A549 (cell line): ENCODE results near the gene SEMA4D. TPM values are rescaled to one million over a fixed set of nuclear protein-coding genes. Genes with fewer than 3 reads are reported as not detected.

Experiments
- ATAC-seq, 2 experiments: fragments of 200-7000 bp in 1 of 2; fragments of >200 bp in 1 of 2; cut with Nextera tagmentation in 1 of 2; cut with Tn5 transposase in 1 of 2; 3 replicates each; pipeline versions ENCODE4 v1.8.0 to v1.9.1; 2018 to 2020; ENCODE audit warnings: mild to moderate bottlenecking in 1 of 2, moderate library complexity in 1 of 2
- CTCF ChIA-PET: fragments of 300-600 bp; sonication (Branson Sonifier 250); formaldehyde crosslinking; extraction: SDS; loops from one replicate; lab custom pipeline; 2021; ENCODE audit warnings: antibody characterized with exemption, inconsistent platforms; lab: Yijun Ruan, JAX
- POLR2A ChIA-PET: fragments of 350-600 bp; formaldehyde crosslinking; extraction: SDS; loops from one replicate; lab custom pipeline; 2021; ENCODE audit warnings: antibody characterized with exemption, inconsistent platforms; lab: Yijun Ruan, JAX
- DNase-seq, 2 experiments: peaks; one replicate each; pipeline versions ENCODE4 v3.0.0 to v3.0.0-alpha.2; 2011 to 2016; ENCODE audit warnings: low read depth in 1 of 2, low spot score in 1 of 2
- FAIRE-seq: peaks from 2 replicates; lab custom pipeline; 2011; peaks lifted over from hg19 to GRCh38; lab: Jason Lieb, UNC
- H3K27ac ChIP-seq, 2 experiments: fragments of >200 bp; sonication (Bioruptor Twin); formaldehyde crosslinking; 3 replicates each; pipeline ENCODE4 v1.5.1; 2016 to 2017
- H3K4me1 ChIP-seq: fragments of >200 bp; sonication (Bioruptor Twin); formaldehyde crosslinking; 3 replicates; pipeline ENCODE4 v1.6.1; 2016
- H3K4me2 ChIP-seq: fragments of >200 bp; sonication (Bioruptor Twin); formaldehyde crosslinking; 3 replicates; pipeline ENCODE4 v1.6.1; 2016
- H3K4me3 ChIP-seq: fragments of >200 bp; sonication (Bioruptor Twin); formaldehyde crosslinking; 3 replicates; pipeline ENCODE4 v1.5.1; 2016
- H3K9me3 ChIP-seq: fragments of >200 bp; sonication (Bioruptor Twin); formaldehyde crosslinking; 3 replicates; pipeline ENCODE4 v1.6.1; 2016
- ATOH8 ChIP-seq: fragments of 250-450 bp; sonication (Bioruptor Pico); IDR thresholded peaks from 2 replicates; pipeline ENCODE4 v1.5.0; 2020; ENCODE audit warnings: low read depth, mild to moderate bottlenecking, moderate library complexity
- CBX2 ChIP-seq: fragments of 200-600 bp; sonication (generic); IDR thresholded peaks from 2 replicates; pipeline ENCODE4 v1.6.1; 2016; ENCODE audit warnings: low read depth, mild to moderate bottlenecking, borderline replicate concordance
- CBX8 ChIP-seq: fragments of 200-600 bp; sonication (generic); IDR thresholded peaks from 2 replicates; pipeline ENCODE4 v1.6.1; 2016
- CEBPB ChIP-seq, 2 experiments: fragments of >200 bp in 1 of 2; sonication (Bioruptor Twin) in 1 of 2; formaldehyde crosslinking in 1 of 2; IDR thresholded peaks; 2 replicates each; pipeline ENCODE4 v1.6.1; 2012 to 2016
- CHD4 ChIP-seq: fragments of 200-600 bp; sonication (generic); IDR thresholded peaks from 2 replicates; pipeline ENCODE4 v1.6.1; 2016; ENCODE audit warnings: antibody characterized with exemption, mild to moderate bottlenecking, borderline replicate concordance
- CTCF ChIP-seq: fragments of >200 bp; sonication (Bioruptor Twin); formaldehyde crosslinking; IDR thresholded peaks from 3 replicates; pipeline ENCODE4 v1.5.1; 2016
- ELK1 ChIP-seq: fragments of 150-350 bp; IDR thresholded peaks from 2 replicates; pipeline ENCODE4 v1.6.1; 2014; ENCODE audit warnings: low read depth, mild to moderate bottlenecking, low read length
- EP300 ChIP-seq, 2 experiments: fragments of >200 bp; sonication (Bioruptor Twin); formaldehyde crosslinking; IDR thresholded peaks; 2 replicates in 1 of 2; 3 replicates in 1 of 2; pipeline ENCODE4 v1.6.1; 2016 to 2017
- FOSB ChIP-seq: fragments of 250-450 bp; sonication (Bioruptor Pico); IDR thresholded peaks from 2 replicates; pipeline ENCODE4 v1.5.0; 2020; ENCODE audit warnings: mild to moderate bottlenecking, moderate library complexity
- FOSL2 ChIP-seq, 2 experiments: fragments of 450-650 bp in 1 of 2; fragments of >200 bp in 1 of 2; sonication (Bioruptor Twin) in 1 of 2; formaldehyde crosslinking; IDR thresholded peaks; 2 replicates each; pipeline versions ENCODE4 v1.5.0 to v1.6.1; 2016 to 2020; ENCODE audit warnings: mild to moderate bottlenecking in 1 of 2, moderate library complexity in 1 of 2
- FOXS1 ChIP-seq: fragments of 250-450 bp; sonication (Bioruptor Pico); IDR thresholded peaks from 2 replicates; pipeline ENCODE4 v1.5.0; 2020; ENCODE audit warnings: mild to moderate bottlenecking, moderate library complexity
- GATA3 ChIP-seq: IDR thresholded peaks from 2 replicates; pipeline ENCODE4 v1.6.1; 2012; ENCODE audit warnings: borderline replicate concordance
- HEYL ChIP-seq: fragments of 250-450 bp; sonication (Bioruptor Pico); IDR thresholded peaks from 2 replicates; pipeline ENCODE4 v1.8.0; 2021; ENCODE audit warnings: mild to moderate bottlenecking, moderate library complexity
- KDM1A ChIP-seq: fragments of 200-600 bp; sonication (generic); IDR thresholded peaks from 2 replicates; pipeline ENCODE4 v1.6.1; 2016; ENCODE audit warnings: low read depth, mild to moderate bottlenecking
- KDM5A ChIP-seq: fragments of 200-600 bp; sonication (generic); IDR thresholded peaks from 2 replicates; pipeline ENCODE4 v1.6.1; 2016; ENCODE audit warnings: antibody characterized with exemption, mild to moderate bottlenecking
- MAFK ChIP-seq: fragments of 450-650 bp; IDR thresholded peaks from 2 replicates; pipeline ENCODE4 v1.6.1; 2014; ENCODE audit not compliant: partially characterized antibody
- MAZ ChIP-seq: fragments of 150-350 bp; IDR thresholded peaks from 2 replicates; pipeline ENCODE4 v1.6.1; 2014; ENCODE audit warnings: antibody characterized with exemption, low read depth, low read length, borderline replicate concordance
- MYC ChIP-seq: IDR thresholded peaks from 2 replicates; pipeline ENCODE4 v1.6.1; 2012; ENCODE audit warnings: mild to moderate bottlenecking, inconsistent platforms, low read length, improper control_type of control experiment, borderline replicate concordance
- NPAS2 ChIP-seq: fragments of 250-450 bp; sonication (Bioruptor Pico); IDR thresholded peaks from 2 replicates; pipeline ENCODE4 v1.8.0; 2022; ENCODE audit warnings: mild to moderate bottlenecking, moderate library complexity, borderline replicate concordance
- PHF8 ChIP-seq: fragments of 200-600 bp; sonication (generic); IDR thresholded peaks from 2 replicates; pipeline ENCODE4 v1.6.1; 2016; ENCODE audit warnings: low read depth, mild to moderate bottlenecking, antibody characterized with exemption, moderate library complexity, borderline replicate concordance
- POLR2AphosphoS2 ChIP-seq: conservative IDR thresholded peaks from 2 replicates; pipeline ENCODE4 v1.6.1; 2012; ENCODE audit warnings: low read length, improper control_type of control experiment, inconsistent platforms
- RCOR1 ChIP-seq: fragments of 150-350 bp; IDR thresholded peaks from 2 replicates; pipeline ENCODE4 v1.6.1; 2014; ENCODE audit warnings: antibody characterized with exemption, low read length, low read depth
- REST ChIP-seq: fragments of 200-600 bp; sonication (generic); IDR thresholded peaks from 2 replicates; pipeline ENCODE4 v1.6.1; 2016; ENCODE audit warnings: antibody characterized with exemption, mild to moderate bottlenecking, moderate library complexity
- RNF2 ChIP-seq: fragments of 200-600 bp; sonication (generic); IDR thresholded peaks from 2 replicates; pipeline ENCODE4 v1.6.1; 2016; ENCODE audit warnings: low read depth, mild to moderate bottlenecking, antibody characterized with exemption, moderate library complexity, borderline replicate concordance
- SMC3 ChIP-seq: fragments of >200 bp; sonication (Bioruptor Twin); formaldehyde crosslinking; IDR thresholded peaks from 3 replicates; pipeline ENCODE4 v1.6.1; 2018; ENCODE audit warnings: inconsistent platforms
- SREBF2 ChIP-seq: fragments of 450-650 bp; IDR thresholded peaks from 2 replicates; pipeline ENCODE4 v1.6.1; 2014; ENCODE audit warnings: mild to moderate bottlenecking, moderate library complexity
- TP53 ChIP-seq: fragments of 250-450 bp; sonication (Bioruptor Pico); IDR thresholded peaks from 2 replicates; pipeline ENCODE4 v1.5.0; 2021; ENCODE audit warnings: mild to moderate bottlenecking, moderate library complexity
- ZC3H11A ChIP-seq: fragments of 450-650 bp; IDR thresholded peaks from 2 replicates; pipeline ENCODE4 v1.6.1; 2014; ENCODE audit warnings: antibody characterized with exemption, mild to moderate bottlenecking
- ZFP36 ChIP-seq: fragments of 450-650 bp; IDR thresholded peaks from 2 replicates; pipeline ENCODE4 v1.6.1; 2014; ENCODE audit warnings: borderline replicate concordance; ENCODE audit not compliant: partially characterized antibody
- ZSCAN20 ChIP-seq: fragments of 250-450 bp; sonication (Bioruptor Pico); IDR thresholded peaks from 2 replicates; pipeline ENCODE4 v1.8.0; 2022; ENCODE audit warnings: mild to moderate bottlenecking, moderate library complexity
- WGBS: methylation state at CpG from one replicate; pipeline ENCODE4 v1.1.6; 2017; ENCODE audit errors: missing lambda C conversion rate; 5-methylcytosine and 5-hydroxymethylcytosine counted together
- polyA plus RNA-seq, 4 experiments: library from polyadenylated mRNA; depleted of rRNA in 3 of 4; stranded (reverse); fragments of >200 nt; fragmentation: RNase III in 1 of 4; extraction: RNeasy Plus Mini Kit Qiagen cat#74134 plus additional on column Dnase treatment in 1 of 4; gene quantifications; 2 replicates in 3 of 4; 3 replicates in 1 of 4; pipeline ENCODE4 v1.2.3, GENCODE V29; 2011 to 2017

The SEMA4D gene
- polyA plus RNA-seq, 2 of the 4 experiments (the other 2 are of a cell fraction): 5.3 to 7.2 TPM

GRCh38 chr9:89442981-89443814 lies 54.7 kb downstream of the SEMA4D start:
- H3K9me3 ChIP-seq: no peaks in the 10 kb centered on the region
- WGBS: 90% methylated on average over 8 of the region's 22 CpGs
- no peak overlapping the region for H3K27ac ChIP-seq
- ATAC-seq: peak in 1 of 2 experiments; percentile 36; a peak in 2 of 6 replicates
- FAIRE-seq: no peak
- ChIA-PET POLR2A (no interaction called here), CTCF (interaction anchor here (1.2 kb wide), 1 partner anchor 35 kb away, joined by 3 read pairs; no protein-coding TSS in a partner anchor)
- no peak for DNase-seq
- no peaks in the 10 kb centered on the region for H3K4me1 ChIP-seq
- TF ChIP-seq FOSB (CRISPR knock-in tag) (no peak), POLR2AphosphoS2 (no peak), TP53 (CRISPR knock-in tag) (no peak), FOXS1 (CRISPR knock-in tag) (no peak), SMC3 (no peak), MYC (no peak), FOSL2 (IDR thresholded peaks at IDR 0.05) (no peak), FOSL2 (CRISPR knock-in tag; IDR thresholded peaks at IDR 0.05) (no peak), EP300 (IDR thresholded peaks at IDR 0.05) (no peak), ELK1 (no peak), RCOR1 (no peak), RNF2 (no peak), SREBF2 (no peak), PHF8 (no peak), HEYL (CRISPR knock-in tag) (no peak), CHD4 (no peak), KDM1A (no peak), KDM5A (no peak)
- H3K4me3 ChIP-seq: no peak overlapping the region
- H3K4me2 ChIP-seq: no peak overlapping the region

GRCh38 chr9:89442501-89442978 lies 55.4 kb downstream of the SEMA4D start:
- FAIRE-seq (no peak), ATAC-seq (no peak), DNase-seq (no peak)
- 87% methylated on average over 9 of the region's 9 CpGs for WGBS
- ChIA-PET CTCF (interaction anchor here (1.2 kb wide), 1 partner anchor 35 kb away, joined by 3 read pairs; no protein-coding TSS in a partner anchor), POLR2A (no interaction called here)
- no peak overlapping the region for H3K4me2 ChIP-seq
- no peaks in the 10 kb centered on the region for H3K4me1 ChIP-seq
- no peak overlapping the region for H3K4me3 ChIP-seq
- no peak overlapping the region for H3K27ac ChIP-seq
- TF ChIP-seq ATOH8 (CRISPR knock-in tag): no peak
- no peak for TF ChIP-seq NPAS2 (CRISPR knock-in tag)
- no peak for TF ChIP-seq CEBPB (IDR thresholded peaks at IDR 0.05)
- TF ChIP-seq CBX2: no peak
- TF ChIP-seq SREBF2: no peak
- no peak for TF ChIP-seq MAZ
- no peak for TF ChIP-seq ZC3H11A
- TF ChIP-seq GATA3: no peak
- no peak for TF ChIP-seq FOXS1 (CRISPR knock-in tag)
- TF ChIP-seq REST: no peak
- TF ChIP-seq ZFP36: no peak
- TF ChIP-seq PHF8: no peak
- TF ChIP-seq CTCF: no peak
- no peak for TF ChIP-seq CBX8
- no peak for TF ChIP-seq MAFK
- TF ChIP-seq ZSCAN20 (CRISPR knock-in tag): no peak
- no peak for TF ChIP-seq KDM1A
- TF ChIP-seq FOSB (CRISPR knock-in tag): no peak
- no peaks in the 10 kb centered on the region for H3K9me3 ChIP-seq
